ENCODE data around the gene SLC17A3. TPM values are rescaled to one million over a fixed set of nuclear protein-coding genes. Genes with fewer than 3 reads are reported as not detected.

The SLC17A3 gene
- total and polyA plus RNA-seq, 10 of the 15 experiments (the other 5 are each of a cell fraction or from before 2014, with no cell fraction given): not detected

DNA sequence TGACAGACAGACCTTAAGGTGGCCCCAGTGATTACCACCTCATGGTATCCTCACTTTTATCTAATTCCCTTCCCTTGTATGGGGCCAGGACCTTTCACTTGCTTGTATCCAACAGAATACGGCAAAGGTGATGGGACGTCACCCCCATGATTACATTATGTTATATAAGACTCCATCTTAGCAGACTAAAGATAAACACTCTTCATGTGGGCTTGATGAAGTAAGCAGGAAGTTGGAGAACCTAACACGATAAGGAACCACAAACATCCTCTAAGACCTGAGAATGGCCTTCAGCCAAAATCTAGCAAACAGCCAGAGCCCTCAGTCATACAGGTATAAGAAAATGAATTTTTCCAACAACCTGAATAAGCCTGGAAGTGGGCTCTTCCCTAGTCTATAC is 8.0 kb downstream of the SLC17A3 start:
- no TSS peak for BruUV-seq (replicated peaks)
- no peak for TF ChIP-seq NR2F1 (conservative IDR thresholded peaks at IDR 0.05)
- TF ChIP-seq BHLHE40 (IDR thresholded peaks at IDR 0.05; ENCODE audit: borderline replicate concordance in 1 of 2, low read depth in 2 of 2, low read length in 1 of 2): no peak
- TF ChIP-seq, protein P1, sequence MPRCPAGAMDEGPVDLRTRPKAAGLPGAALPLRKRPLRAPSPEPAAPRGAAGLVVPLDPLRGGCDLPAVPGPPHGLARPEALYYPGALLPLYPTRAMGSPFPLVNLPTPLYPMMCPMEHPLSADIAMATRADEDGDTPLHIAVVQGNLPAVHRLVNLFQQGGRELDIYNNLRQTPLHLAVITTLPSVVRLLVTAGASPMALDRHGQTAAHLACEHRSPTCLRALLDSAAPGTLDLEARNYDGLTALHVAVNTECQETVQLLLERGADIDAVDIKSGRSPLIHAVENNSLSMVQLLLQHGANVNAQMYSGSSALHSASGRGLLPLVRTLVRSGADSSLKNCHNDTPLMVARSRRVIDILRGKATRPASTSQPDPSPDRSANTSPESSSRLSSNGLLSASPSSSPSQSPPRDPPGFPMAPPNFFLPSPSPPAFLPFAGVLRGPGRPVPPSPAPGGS (IDR thresholded peaks at IDR 0.05; ENCODE audit: borderline replicate concordance, insufficient read depth, low read depth, low read length, poor library complexity, severe bottlenecking): no peak
- TF ChIP-seq ETV6 (conservative IDR thresholded peaks at IDR 0.05 in 1 of 2, IDR thresholded peaks at IDR 0.05 in 1 of 2; ENCODE audit: borderline replicate concordance in 1 of 2, low read depth in 1 of 2): no peak
- Histone ChIP-seq H2AFZ (ENCODE audit: control insufficient read depth, low read depth, low read length) (no peak overlapping the region), H3K4me1 (ENCODE audit: control insufficient read depth, insufficient read depth, low read length) (no peaks in the 10 kb centered on the region), H3K36me3 (ENCODE audit: control insufficient read depth in 2 of 2, insufficient read depth in 2 of 2, low read length in 1 of 2) (no peaks in the 10 kb centered on the region), H3K4me3 (no peak overlapping the region), H3K27me3 (replicated peaks in 1 of 2; ENCODE audit: control insufficient read depth in 2 of 2, insufficient read depth in 2 of 2, low read length in 1 of 2) (peaks cover 0 to 3% of the 10 kb centered on the region in 2 experiments; a peak in 2 of 4 replicates), H3K9ac (ENCODE audit: control insufficient read depth, insufficient read depth, low read length) (no peak overlapping the region), H3K4me2 (ENCODE audit: control insufficient read depth, insufficient read depth) (no peak overlapping the region), H3K79me2 (ENCODE audit: control insufficient read depth, insufficient read depth, low read length) (no peaks in the 10 kb centered on the region), H3K9me3 (replicated peaks; ENCODE audit: control insufficient read depth, insufficient read depth, low read length) (no peaks in the 10 kb centered on the region), H4K20me1 (ENCODE audit: control insufficient read depth, insufficient read depth) (no peaks in the 10 kb centered on the region), H3K27ac (ENCODE audit: control insufficient read depth, insufficient read depth) (no peak overlapping the region)
- WGBS (ENCODE audit: insufficient coverage, insufficient replicate concordance, low lambda C conversion rate, missing lambda C conversion rate): 39% methylated on average over 3 of the region's 3 CpGs
- ChIA-PET POLR2A (no interaction called here), SMC1A (ENCODE audit: uncharacterized antibody, unreplicated experiment) (no interaction called here), RAD21 (ENCODE audit: unreplicated experiment) (no interaction called here), CTCF (no interaction called here)
- intact Hi-C loops (cut with micrococcal nuclease; ENCODE audit: unreplicated experiment): no loop called here
- FAIRE-seq (no peak), ATAC-seq (no peak), DNase-seq (ENCODE audit: low read depth, low spot score) (no peak)
- in situ Hi-C loops (cut with MboI): no loop called here

GRCh38 chr6:25863360-25863759 is 10.7 kb downstream of the SLC17A3 start:
- H3K4me3 ChIP-seq: no peak overlapping the region
- H3K27me3 ChIP-seq (replicated peaks in 1 of 2; ENCODE audit: control insufficient read depth in 2 of 2, insufficient read depth in 2 of 2, low read length in 1 of 2): peaks cover 0 to 3% of the 10 kb centered on the region in 2 experiments; a peak in 3 of 4 replicates
- RAD21 ChIA-PET (ENCODE audit: unreplicated experiment): no interaction called here
- in situ Hi-C loops (cut with MboI): no loop called here
- H3K4me1 ChIP-seq (ENCODE audit: control insufficient read depth, insufficient read depth, low read length): no peaks in the 10 kb centered on the region
- no TSS peak for BruUV-seq (replicated peaks)
- no peak overlapping the region for H3K4me2 ChIP-seq (ENCODE audit: control insufficient read depth, insufficient read depth)
- no peak for DNase-seq (ENCODE audit: low read depth, low spot score)
- no peak overlapping the region for H3K27ac ChIP-seq (ENCODE audit: control insufficient read depth, insufficient read depth)
- H3K79me2 ChIP-seq (ENCODE audit: control insufficient read depth, insufficient read depth, low read length): no peaks in the 10 kb centered on the region
- SMC1A ChIA-PET (ENCODE audit: uncharacterized antibody, unreplicated experiment): no interaction called here
- H2AFZ ChIP-seq (ENCODE audit: control insufficient read depth, low read depth, low read length): no peak overlapping the region
- no peak for ATAC-seq
- POLR2A ChIA-PET: interaction anchor here (0.5 kb wide), 1 partner anchor 227 kb away, joined by 7 read pairs; no protein-coding TSS in a partner anchor
- no peaks in the 10 kb centered on the region for H4K20me1 ChIP-seq (ENCODE audit: control insufficient read depth, insufficient read depth)
- no peaks in the 10 kb centered on the region for H3K36me3 ChIP-seq (ENCODE audit: control insufficient read depth in 2 of 2, insufficient read depth in 2 of 2, low read length in 1 of 2)
- no peak for FAIRE-seq
- WGBS (ENCODE audit: insufficient coverage, insufficient replicate concordance, low lambda C conversion rate, missing lambda C conversion rate): 59% methylated on average over 2 of the region's 2 CpGs
- no peaks in the 10 kb centered on the region for H3K9me3 ChIP-seq (replicated peaks; ENCODE audit: control insufficient read depth, insufficient read depth, low read length)
- intact Hi-C loops (cut with micrococcal nuclease; ENCODE audit: unreplicated experiment): no loop called here
- CTCF ChIA-PET: interaction anchor here (0.7 to 1.0 kb wide), 3 partner anchors 23 to 640 kb away, joined by 3 read pairs; no protein-coding TSS in a partner anchor
- no peak overlapping the region for H3K9ac ChIP-seq (ENCODE audit: control insufficient read depth, insufficient read depth, low read length)
- no peak for TF ChIP-seq ETV6 (conservative IDR thresholded peaks at IDR 0.05 in 1 of 2, IDR thresholded peaks at IDR 0.05 in 1 of 2; ENCODE audit: borderline replicate concordance in 1 of 2, low read depth in 1 of 2)
- no peak for TF ChIP-seq LARP7 (IDR thresholded peaks at IDR 0.05)
- no peak for TF ChIP-seq ZNF274 (IDR thresholded peaks at IDR 0.05; ENCODE audit: insufficient read depth, insufficient read length)
- no peak for TF ChIP-seq IKZF2 (IDR thresholded peaks at IDR 0.05)
- TF ChIP-seq SUZ12 (IDR thresholded peaks at IDR 0.05; ENCODE audit: unreplicated experiment): no peak
- TF ChIP-seq ZNF207 (IDR thresholded peaks at IDR 0.05; ENCODE audit: borderline replicate concordance): no peak
- TF ChIP-seq RBBP5 (conservative IDR thresholded peaks at IDR 0.05): no peak
- no peak for TF ChIP-seq BCL11A (IDR thresholded peaks at IDR 0.05; ENCODE audit: low read depth, low read length)
- TF ChIP-seq, protein P2, sequence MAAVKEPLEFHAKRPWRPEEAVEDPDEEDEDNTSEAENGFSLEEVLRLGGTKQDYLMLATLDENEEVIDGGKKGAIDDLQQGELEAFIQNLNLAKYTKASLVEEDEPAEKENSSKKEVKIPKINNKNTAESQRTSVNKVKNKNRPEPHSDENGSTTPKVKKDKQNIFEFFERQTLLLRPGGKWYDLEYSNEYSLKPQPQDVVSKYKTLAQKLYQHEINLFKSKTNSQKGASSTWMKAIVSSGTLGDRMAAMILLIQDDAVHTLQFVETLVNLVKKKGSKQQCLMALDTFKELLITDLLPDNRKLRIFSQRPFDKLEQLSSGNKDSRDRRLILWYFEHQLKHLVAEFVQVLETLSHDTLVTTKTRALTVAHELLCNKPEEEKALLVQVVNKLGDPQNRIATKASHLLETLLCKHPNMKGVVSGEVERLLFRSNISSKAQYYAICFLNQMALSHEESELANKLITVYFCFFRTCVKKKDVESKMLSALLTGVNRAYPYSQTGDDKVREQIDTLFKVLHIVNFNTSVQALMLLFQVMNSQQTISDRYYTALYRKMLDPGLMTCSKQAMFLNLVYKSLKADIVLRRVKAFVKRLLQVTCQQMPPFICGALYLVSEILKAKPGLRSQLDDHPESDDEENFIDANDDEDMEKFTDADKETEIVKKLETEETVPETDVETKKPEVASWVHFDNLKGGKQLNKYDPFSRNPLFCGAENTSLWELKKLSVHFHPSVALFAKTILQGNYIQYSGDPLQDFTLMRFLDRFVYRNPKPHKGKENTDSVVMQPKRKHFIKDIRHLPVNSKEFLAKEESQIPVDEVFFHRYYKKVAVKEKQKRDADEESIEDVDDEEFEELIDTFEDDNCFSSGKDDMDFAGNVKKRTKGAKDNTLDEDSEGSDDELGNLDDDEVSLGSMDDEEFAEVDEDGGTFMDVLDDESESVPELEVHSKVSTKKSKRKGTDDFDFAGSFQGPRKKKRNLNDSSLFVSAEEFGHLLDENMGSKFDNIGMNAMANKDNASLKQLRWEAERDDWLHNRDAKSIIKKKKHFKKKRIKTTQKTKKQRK (IDR thresholded peaks at IDR 0.05; ENCODE audit: low read depth, low read length): no peak
- TF ChIP-seq ESRRA (IDR thresholded peaks at IDR 0.05; ENCODE audit: low read length): no peak
- no peak for TF ChIP-seq HDGF (IDR thresholded peaks at IDR 0.05)
